Left renal cortex interstitium (tissue), 4 donors: ENCODE data around the gene UFSP2. TPM values are rescaled to one million over a fixed set of nuclear protein-coding genes. Genes with fewer than 3 reads are reported as not detected.

Experiments used
- DNase-seq, 4 donors: peaks; one replicate each; pipeline ENCODE4 v3.0.0-alpha.2; 2013; ENCODE audit warnings: low read depth in 4 of 4, low spot score in 2 of 4, missing footprints in 1 of 4
- polyA plus RNA-seq, 4 donors: library from polyadenylated mRNA; unstranded; fragments of 120-200 nt; gene quantifications; one replicate each; pipeline ENCODE4 v1.2.1, GENCODE V29; 2013; ENCODE audit not compliant: insufficient read length in 4 of 4

The UFSP2 gene
- polyA plus RNA-seq, 4 donors = 56.5 to 89.3 (median 72.2) TPM

- no peak for DNase-seq
Observed at GRCh38 chr4:185357733-185358440, 67.9 kb downstream of the UFSP2 start.

GRCh38 chr4:185357211-185357610 is 68.6 kb downstream of the UFSP2 start:
- DNase-seq = no peak

DNA sequence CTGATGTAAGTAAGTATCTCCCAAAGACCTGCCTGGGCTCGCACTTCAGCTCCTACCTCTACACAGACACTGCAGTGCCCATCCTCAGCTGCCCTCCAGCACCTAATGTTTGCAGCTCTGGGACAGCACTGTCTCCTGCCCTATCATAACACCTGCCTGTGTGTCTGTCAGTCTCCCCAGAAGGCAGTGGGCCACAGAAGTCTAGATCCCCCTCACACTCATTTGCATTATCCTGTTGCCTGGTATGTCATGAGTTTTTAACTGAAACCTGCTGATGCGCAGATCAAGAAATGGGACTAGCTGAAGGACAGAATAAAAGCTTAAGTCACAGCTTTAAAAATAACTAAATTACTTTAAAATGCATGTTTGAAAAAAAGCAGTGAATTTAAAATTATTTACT is 73.0 kb downstream of the UFSP2 start:
- DNase-seq = no peak

GRCh38 chr4:185352202-185352601 is 73.6 kb downstream of the UFSP2 start:
- DNase-seq = no peak

GRCh38 chr4:185351691-185352090 is 74.1 kb downstream of the UFSP2 start:
- no peak for DNase-seq

Other genes with a start within 250 kb of the UFSP2 start
- 10 to 100 TPM; 42.1 to 53.6 (median 45.5) TPM for gene CFAP97, start 222.0 kb downstream of the UFSP2 start, polyA plus RNA-seq
- 10 to 100 TPM; 20.2 to 28.5 (median 23.5) TPM for gene SNX25, start 216.4 kb downstream of the UFSP2 start, polyA plus RNA-seq
- gene LRP2BP, start 30.0 kb downstream of the UFSP2 start, polyA plus RNA-seq = 1 to 10 TPM; 2.0 to 7.3 (median 3.4) TPM
- 10 to 100 TPM; 10.8 to 14.2 (median 12.4) TPM for gene ANKRD37, start 29.1 kb downstream of the UFSP2 start, polyA plus RNA-seq
- 1 to 10 TPM; 1.7 to 3.8 (median 2.5) TPM for gene CCDC110, start 45.8 kb upstream of the UFSP2 start, polyA plus RNA-seq
- 1 to 10 TPM; 3.8 to 5.4 (median 5.1) TPM for gene PDLIM3, start 109.5 kb upstream of the UFSP2 start, polyA plus RNA-seq